Breast epithelium (tissue), 3 donors: ENCODE measurements around the gene AGPAT3.

Experiments
- POLR2AphosphoS5 ChIP-seq, 3 donors: sonication (generic); formaldehyde crosslinking; IDR thresholded peaks; one replicate each; pipeline ENCODE4 v1.6.1; 2017; ENCODE audit warnings: antibody characterized with exemption in 3 of 3
- TF ChIP-seq, protein P1 (sequence below), 3 donors: fragments of 450-650 bp; IDR thresholded peaks; one replicate each; pipeline ENCODE4 v1.5.1; 2016 to 2017; ENCODE audit warnings: antibody characterized with exemption in 3 of 3, mild to moderate bottlenecking in 3 of 3, moderate library complexity in 3 of 3

DNA sequence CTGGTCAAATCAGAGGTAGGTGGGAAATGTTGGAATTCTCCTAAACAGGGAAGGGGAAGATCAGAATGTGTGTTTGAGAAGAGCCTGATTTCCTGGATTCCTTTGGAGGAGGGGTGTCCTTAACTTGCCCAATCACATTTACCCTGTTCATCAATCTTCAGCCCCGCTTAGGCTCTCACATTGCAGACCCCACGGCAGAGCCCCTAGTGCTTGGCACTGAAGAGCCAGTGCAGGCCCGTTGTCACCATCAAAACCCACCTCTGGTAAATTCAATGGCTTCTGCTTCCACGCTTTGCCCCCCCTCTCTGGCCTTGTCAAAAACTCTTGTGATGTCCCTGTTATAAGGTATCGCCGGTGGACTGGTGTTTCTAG is 2.3 kb downstream of the AGPAT3 start:
- TF ChIP-seq, protein P1, sequence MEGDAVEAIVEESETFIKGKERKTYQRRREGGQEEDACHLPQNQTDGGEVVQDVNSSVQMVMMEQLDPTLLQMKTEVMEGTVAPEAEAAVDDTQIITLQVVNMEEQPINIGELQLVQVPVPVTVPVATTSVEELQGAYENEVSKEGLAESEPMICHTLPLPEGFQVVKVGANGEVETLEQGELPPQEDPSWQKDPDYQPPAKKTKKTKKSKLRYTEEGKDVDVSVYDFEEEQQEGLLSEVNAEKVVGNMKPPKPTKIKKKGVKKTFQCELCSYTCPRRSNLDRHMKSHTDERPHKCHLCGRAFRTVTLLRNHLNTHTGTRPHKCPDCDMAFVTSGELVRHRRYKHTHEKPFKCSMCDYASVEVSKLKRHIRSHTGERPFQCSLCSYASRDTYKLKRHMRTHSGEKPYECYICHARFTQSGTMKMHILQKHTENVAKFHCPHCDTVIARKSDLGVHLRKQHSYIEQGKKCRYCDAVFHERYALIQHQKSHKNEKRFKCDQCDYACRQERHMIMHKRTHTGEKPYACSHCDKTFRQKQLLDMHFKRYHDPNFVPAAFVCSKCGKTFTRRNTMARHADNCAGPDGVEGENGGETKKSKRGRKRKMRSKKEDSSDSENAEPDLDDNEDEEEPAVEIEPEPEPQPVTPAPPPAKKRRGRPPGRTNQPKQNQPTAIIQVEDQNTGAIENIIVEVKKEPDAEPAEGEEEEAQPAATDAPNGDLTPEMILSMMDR (IDR thresholded peaks at IDR 0.05) = no peak
- TF ChIP-seq POLR2AphosphoS5 (IDR thresholded peaks at IDR 0.05) = no peak
